Ascending aorta (tissue), 2 donors: ENCODE data around the gene FRAS1. TPM values are rescaled to one million over a fixed set of nuclear protein-coding genes. Genes with fewer than 3 reads are reported as not detected.
A peak's percentile ranks its signal among the peaks of the same experiment; 100 is the strongest.
"Not testable (repeated sequence)": the region's sequence is repeated elsewhere in the genome, so short reads cannot be mapped to it uniquely, and the experiment has no call there.

Experiments used
- DNase-seq, 2 donors: peaks; one replicate each; pipeline ENCODE4 v3.0.0-alpha.2; 2019; ENCODE audit warnings: low spot score in 2 of 2
- H3K27ac ChIP-seq, 2 donors: fragments of 200-600 bp; sonication (generic); one replicate each; pipeline ENCODE4 v1.5.1; 2016 to 2017; ENCODE audit warnings: mild to moderate bottlenecking in 1 of 2
- H3K27me3 ChIP-seq: fragments of 200-600 bp; sonication (generic); one replicate; pipeline ENCODE4 v1.5.1; 2017
- H3K36me3 ChIP-seq, 2 donors: fragments of 200-600 bp; sonication (generic); one replicate each; pipeline ENCODE4 v1.5.1; 2016
- H3K4me1 ChIP-seq, 2 donors: fragments of 200-600 bp; sonication (generic); one replicate each; pipeline ENCODE4 v1.5.1; 2016 to 2017; ENCODE audit warnings: mild to moderate bottlenecking in 1 of 2
- H3K4me3 ChIP-seq, 2 donors: fragments of 200-600 bp; sonication (generic); one replicate each; pipeline ENCODE4 v1.5.1; 2016 to 2017; ENCODE audit warnings: mild to moderate bottlenecking in 1 of 2
- H3K9me3 ChIP-seq, 2 donors: fragments of 200-600 bp; sonication (generic); one replicate each; pipeline ENCODE4 v1.5.1; 2016
- intact Hi-C: fragments of 100-400 bp; cut with DNase I; formaldehyde crosslinking; loops from one replicate; pipeline ENCODE4 v1.15.1; 2023
- total RNA-seq: library from RNA; depleted of rRNA; stranded (reverse); fragments of >200 nt; gene quantifications from one replicate; pipeline ENCODE4 v1.1.0, GENCODE V29; 2016
- TF ChIP-seq, protein P1 (sequence below), 3 experiments: fragments of 200-600 bp in 2 of 3; fragments of 450-650 bp in 1 of 3; sonication (generic) in 2 of 3; IDR thresholded peaks; one replicate each; pipeline ENCODE4 v1.5.1; 2016 to 2019; ENCODE audit warnings: antibody characterized with exemption in 3 of 3, mild to moderate bottlenecking in 1 of 3, moderate library complexity in 1 of 3

Gene FRAS1, protein sequence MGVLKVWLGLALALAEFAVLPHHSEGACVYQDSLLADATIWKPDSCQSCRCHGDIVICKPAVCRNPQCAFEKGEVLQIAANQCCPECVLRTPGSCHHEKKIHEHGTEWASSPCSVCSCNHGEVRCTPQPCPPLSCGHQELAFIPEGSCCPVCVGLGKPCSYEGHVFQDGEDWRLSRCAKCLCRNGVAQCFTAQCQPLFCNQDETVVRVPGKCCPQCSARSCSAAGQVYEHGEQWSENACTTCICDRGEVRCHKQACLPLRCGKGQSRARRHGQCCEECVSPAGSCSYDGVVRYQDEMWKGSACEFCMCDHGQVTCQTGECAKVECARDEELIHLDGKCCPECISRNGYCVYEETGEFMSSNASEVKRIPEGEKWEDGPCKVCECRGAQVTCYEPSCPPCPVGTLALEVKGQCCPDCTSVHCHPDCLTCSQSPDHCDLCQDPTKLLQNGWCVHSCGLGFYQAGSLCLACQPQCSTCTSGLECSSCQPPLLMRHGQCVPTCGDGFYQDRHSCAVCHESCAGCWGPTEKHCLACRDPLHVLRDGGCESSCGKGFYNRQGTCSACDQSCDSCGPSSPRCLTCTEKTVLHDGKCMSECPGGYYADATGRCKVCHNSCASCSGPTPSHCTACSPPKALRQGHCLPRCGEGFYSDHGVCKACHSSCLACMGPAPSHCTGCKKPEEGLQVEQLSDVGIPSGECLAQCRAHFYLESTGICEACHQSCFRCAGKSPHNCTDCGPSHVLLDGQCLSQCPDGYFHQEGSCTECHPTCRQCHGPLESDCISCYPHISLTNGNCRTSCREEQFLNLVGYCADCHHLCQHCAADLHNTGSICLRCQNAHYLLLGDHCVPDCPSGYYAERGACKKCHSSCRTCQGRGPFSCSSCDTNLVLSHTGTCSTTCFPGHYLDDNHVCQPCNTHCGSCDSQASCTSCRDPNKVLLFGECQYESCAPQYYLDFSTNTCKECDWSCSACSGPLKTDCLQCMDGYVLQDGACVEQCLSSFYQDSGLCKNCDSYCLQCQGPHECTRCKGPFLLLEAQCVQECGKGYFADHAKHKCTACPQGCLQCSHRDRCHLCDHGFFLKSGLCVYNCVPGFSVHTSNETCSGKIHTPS (N-terminal part only)
- 0.75 TPM for total RNA-seq

DNA sequence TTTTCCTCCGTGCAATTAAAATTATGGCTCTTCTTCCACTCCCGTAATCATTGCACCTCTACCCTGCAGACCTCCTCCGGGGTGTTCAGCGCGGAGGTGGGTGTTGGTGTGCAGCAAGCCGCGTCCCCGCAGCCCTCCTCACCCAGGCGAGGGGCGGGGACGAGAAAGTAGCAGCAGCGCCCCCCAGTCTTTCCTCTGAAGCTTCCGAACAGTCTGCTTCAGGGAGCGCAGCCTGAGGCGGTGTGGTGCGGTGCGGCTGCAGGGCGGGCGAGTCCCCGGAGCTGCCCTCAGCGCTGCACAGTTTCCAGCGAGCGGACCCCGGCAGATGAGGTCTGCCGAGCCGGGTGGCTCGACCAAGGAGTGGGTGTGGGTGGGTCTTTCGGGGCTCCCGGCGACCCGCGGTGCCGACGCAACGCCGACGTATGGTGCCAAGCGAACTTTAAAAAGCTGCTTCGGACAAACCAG is at the start of gene FRAS1:
TSS of gene FRAS1 (plus strand) at position 189 of the 465 bp plus-strand sequence. CDS start 687 bp downstream, outside the sequence.
- intact Hi-C loops, result no loop called here
- Histone ChIP-seq H3K36me3 (no peaks in the 10 kb centered on the region), H3K4me3 (peak within 1 kb of the TSS; percentile 62 to 80), H3K9me3 (no peaks in the 10 kb centered on the region), H3K4me1 (peaks cover 8 to 14% of the 10 kb centered on the region in 2 donors), H3K27ac (no peak within 1 kb of the TSS), H3K27me3 (no peaks in the 10 kb centered on the region)
- no peak for DNase-seq
- TF ChIP-seq, protein P1, sequence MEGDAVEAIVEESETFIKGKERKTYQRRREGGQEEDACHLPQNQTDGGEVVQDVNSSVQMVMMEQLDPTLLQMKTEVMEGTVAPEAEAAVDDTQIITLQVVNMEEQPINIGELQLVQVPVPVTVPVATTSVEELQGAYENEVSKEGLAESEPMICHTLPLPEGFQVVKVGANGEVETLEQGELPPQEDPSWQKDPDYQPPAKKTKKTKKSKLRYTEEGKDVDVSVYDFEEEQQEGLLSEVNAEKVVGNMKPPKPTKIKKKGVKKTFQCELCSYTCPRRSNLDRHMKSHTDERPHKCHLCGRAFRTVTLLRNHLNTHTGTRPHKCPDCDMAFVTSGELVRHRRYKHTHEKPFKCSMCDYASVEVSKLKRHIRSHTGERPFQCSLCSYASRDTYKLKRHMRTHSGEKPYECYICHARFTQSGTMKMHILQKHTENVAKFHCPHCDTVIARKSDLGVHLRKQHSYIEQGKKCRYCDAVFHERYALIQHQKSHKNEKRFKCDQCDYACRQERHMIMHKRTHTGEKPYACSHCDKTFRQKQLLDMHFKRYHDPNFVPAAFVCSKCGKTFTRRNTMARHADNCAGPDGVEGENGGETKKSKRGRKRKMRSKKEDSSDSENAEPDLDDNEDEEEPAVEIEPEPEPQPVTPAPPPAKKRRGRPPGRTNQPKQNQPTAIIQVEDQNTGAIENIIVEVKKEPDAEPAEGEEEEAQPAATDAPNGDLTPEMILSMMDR (IDR thresholded peaks at IDR 0.05), result no peak

DNA sequence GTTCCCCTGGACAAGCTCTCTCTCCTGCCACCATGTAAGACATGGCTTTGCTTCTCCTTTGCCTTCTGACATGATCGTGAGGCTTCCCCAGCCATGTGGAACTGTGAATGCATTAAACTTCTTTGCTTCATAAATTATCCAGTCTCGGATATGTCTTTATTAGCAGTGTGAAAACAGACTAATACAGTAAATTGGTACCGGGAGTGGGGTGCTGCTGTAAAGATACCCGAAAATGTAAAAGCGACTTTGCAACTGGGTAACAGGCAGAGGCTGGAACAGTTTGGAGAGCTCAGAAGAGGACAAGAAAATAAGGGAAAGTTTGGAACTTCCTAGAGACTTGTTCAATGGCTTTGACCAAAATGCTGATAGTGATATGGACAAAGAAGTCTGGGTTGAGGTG is 46.1 kb upstream of the FRAS1 start:
- H3K9me3 ChIP-seq, H3K36me3 ChIP-seq, H3K27me3 ChIP-seq, H3K27ac ChIP-seq, DNase-seq, H3K4me1 ChIP-seq, intact Hi-C loops, H3K4me3 ChIP-seq: not testable (repeated sequence)

DNA sequence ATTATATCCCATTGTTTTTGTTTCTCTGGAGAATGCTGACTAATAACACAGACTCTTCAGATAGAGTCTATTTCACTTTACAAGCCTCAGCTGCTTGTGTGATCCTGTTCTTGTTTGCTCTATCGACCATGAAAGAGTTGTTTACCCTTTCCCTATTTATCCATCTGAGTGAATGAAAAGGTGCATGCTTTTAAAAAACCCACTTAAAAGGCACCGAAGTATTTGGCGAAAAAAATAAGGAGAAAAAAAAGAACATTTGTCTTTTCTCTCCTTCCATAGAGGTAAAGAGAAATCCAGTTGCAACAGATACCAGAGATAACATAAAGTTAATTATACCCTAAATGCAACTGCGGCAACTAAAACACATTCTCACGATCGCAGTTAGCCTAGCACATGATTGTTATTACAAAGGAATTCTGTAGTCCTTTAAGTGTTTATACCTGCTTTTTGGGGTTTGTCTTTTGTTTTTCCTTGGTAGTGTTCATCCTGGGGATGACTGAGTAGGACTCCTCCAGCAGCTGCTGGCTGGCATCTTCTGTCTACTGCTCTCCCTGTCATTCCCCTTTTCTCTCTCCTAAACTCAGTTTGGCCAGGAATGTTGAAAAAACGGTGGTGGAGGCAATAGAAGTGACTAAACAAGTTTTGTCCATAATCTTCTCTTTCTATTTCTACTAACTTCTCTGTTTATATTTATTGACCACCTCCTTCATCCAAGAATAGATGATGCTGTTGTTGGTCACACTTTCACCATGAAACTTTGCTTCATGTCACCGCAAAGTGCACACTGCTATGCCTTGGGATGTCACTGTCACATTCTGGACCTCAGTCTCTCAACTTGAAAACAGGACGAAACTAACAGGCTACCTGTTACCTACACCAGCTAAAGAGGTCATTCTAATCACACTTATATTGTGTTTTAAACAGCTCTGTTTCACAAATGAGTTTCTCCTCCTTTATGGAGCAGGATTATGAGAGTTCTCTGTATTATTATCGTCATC is 41.9 kb upstream of the FRAS1 start:
- Histone ChIP-seq H3K4me1 (no peaks in the 10 kb centered on the region), H3K36me3 (no peaks in the 10 kb centered on the region), H3K27ac (no peak overlapping the region), H3K27me3 (no peaks in the 10 kb centered on the region), H3K4me3 (no peak overlapping the region), H3K9me3 (no peaks in the 10 kb centered on the region)
- TF ChIP-seq, protein P1 (IDR thresholded peaks at IDR 0.05), result no peak
- no peak for DNase-seq
- intact Hi-C loops, result no loop called here

DNA sequence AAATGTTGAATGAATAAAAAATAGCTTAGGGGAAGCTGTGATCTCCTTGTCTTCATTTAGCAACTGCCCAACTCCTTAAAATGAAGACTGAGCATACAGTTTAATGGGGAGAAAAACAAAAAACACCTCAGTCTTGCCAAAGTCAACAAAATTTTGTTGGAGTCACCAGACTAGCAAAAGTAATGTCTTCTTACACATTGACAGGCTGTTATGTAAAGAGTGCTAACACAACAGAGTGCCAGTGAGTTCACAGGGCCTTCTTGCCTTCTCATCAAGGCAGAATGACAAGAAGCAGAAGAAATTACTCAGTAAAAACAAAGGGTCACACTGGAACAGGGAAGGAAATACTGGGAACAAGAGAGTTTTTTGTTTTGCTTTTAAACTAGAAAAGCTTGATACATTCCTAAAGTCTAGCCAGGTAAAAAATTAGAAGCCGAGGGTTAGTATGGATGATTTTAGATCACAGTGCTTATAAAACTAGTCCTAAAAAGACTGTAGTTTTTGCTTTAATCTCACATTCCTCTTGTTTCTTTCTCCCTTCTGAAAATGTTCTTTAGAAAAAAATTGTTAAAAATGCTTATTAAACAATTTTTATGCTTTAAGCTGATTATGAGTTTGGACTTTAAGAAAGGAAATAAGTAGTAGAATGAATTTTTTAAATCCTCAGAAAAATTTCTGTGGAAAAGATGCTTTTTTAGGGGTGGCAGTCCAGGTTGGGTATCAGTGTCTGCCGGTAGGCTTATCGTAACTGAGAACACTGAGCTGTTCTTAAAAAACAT is 38.7 kb upstream of the FRAS1 start:
- Histone ChIP-seq H3K9me3 (no peaks in the 10 kb centered on the region), H3K4me1 (no peaks in the 10 kb centered on the region), H3K27me3 (no peaks in the 10 kb centered on the region), H3K36me3 (no peaks in the 10 kb centered on the region), H3K27ac (no peak overlapping the region), H3K4me3 (no peak overlapping the region)
- TF ChIP-seq, protein P1 (IDR thresholded peaks at IDR 0.05), result no peak
- intact Hi-C loops, result no loop called here
- DNase-seq, result no peak

DNA sequence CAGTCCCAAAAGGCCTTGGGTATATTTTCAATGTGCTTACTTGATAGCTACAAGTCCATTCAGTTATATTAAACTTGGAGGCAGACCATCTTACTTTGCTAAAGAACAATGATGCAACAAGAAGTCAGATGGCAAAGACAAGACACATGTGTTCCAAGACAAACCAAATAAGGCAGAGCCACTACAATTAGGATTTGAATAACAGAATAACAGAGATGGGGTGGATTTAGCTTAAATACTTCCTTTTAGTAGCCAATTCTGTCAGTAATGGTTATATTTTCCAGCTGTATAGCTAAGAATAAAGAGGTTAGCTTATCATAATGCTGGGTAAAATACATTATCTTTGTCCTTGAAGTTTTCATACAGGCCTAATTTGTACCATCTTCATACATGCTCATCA is 37.7 kb upstream of the FRAS1 start:
- no peak overlapping the region for H3K27ac ChIP-seq
- H3K36me3 ChIP-seq, result no peaks in the 10 kb centered on the region
- TF ChIP-seq, protein P1 (IDR thresholded peaks at IDR 0.05), result no peak
- H3K9me3 ChIP-seq, result no peaks in the 10 kb centered on the region
- intact Hi-C loops, result no loop called here
- no peaks in the 10 kb centered on the region for H3K4me1 ChIP-seq
- H3K4me3 ChIP-seq, result no peak overlapping the region
- H3K27me3 ChIP-seq, result no peaks in the 10 kb centered on the region
- no peak for DNase-seq
